MCF 10A (cell line): ENCODE measurements around the gene ZNF282. TPM values are rescaled to one million over a fixed set of nuclear protein-coding genes. Genes with fewer than 3 reads are reported as not detected.

ENCODE experiments used
- BruUV-seq: library from RNA; stranded (reverse); fragments of 400-500 nt; replicated peaks from 2 replicates; lab custom pipeline; 2021; lab: Mats Ljungman, UMichigan
- CTCF ChIA-PET: fragments of 300-600 bp; sonication (Branson Sonifier 250); formaldehyde crosslinking; extraction: SDS; loops from one replicate; lab custom pipeline; 2021; ENCODE audit warnings: antibody characterized with exemption, inconsistent platforms; lab: Yijun Ruan, JAX
- POLR2A ChIA-PET: fragments of 300-600, 350-650 bp; sonication (Branson Sonifier 250); formaldehyde crosslinking; extraction: SDS; loops from one replicate; lab custom pipeline; 2020; ENCODE audit warnings: antibody characterized with exemption, inconsistent platforms; lab: Yijun Ruan, JAX
- DNase-seq: peaks from one replicate; pipeline ENCODE4 v3.0.0-alpha.2; 2018; ENCODE audit not compliant: unreplicated experiment
- H3K27ac Mint-ChIP-seq: one replicate; pipeline ENCODE4 v1.8.0; 2022; ENCODE audit warnings: mild to moderate bottlenecking, low read depth, mixed read lengths; ENCODE audit not compliant: unreplicated experiment
- H3K27me3 Mint-ChIP-seq: one replicate; pipeline ENCODE4 v1.8.0; 2022; ENCODE audit warnings: mixed read lengths; ENCODE audit not compliant: insufficient read depth, unreplicated experiment
- H3K36me3 Mint-ChIP-seq: one replicate; pipeline ENCODE4 v1.8.0; 2022; ENCODE audit warnings: mild to moderate bottlenecking, moderate library complexity, mixed read lengths; ENCODE audit not compliant: insufficient read depth, unreplicated experiment
- H3K4me1 Mint-ChIP-seq: one replicate; pipeline ENCODE4 v1.8.0; 2022; ENCODE audit warnings: mixed read lengths; ENCODE audit not compliant: insufficient read depth, unreplicated experiment
- H3K4me3 Mint-ChIP-seq: one replicate; pipeline ENCODE4 v1.8.0; 2022; ENCODE audit warnings: mild to moderate bottlenecking, moderate library complexity, mixed read lengths; ENCODE audit not compliant: unreplicated experiment
- H3K9me3 Mint-ChIP-seq: one replicate; pipeline ENCODE4 v1.8.0; 2022; ENCODE audit warnings: mixed read lengths; ENCODE audit not compliant: unreplicated experiment
- intact Hi-C: fragments of 100-400 bp; cut with micrococcal nuclease; formaldehyde crosslinking; loops from 2 replicates; pipeline ENCODE4 v1.14.1; 2022
- total RNA-seq: library from RNA; stranded (reverse); gene quantifications from 2 replicates; pipeline ENCODE4 v1.2.3, GENCODE V29; 2022
- TF ChIP-seq, protein P1 (sequence below): fragments of 200-600 bp; IDR thresholded peaks from one replicate; pipeline ENCODE4 v1.8.0; 2022; ENCODE audit warnings: antibody characterized with exemption, mild to moderate bottlenecking; ENCODE audit not compliant: unreplicated experiment

The ZNF282 gene
- total RNA-seq, 1 experiment from 2014 or later: 43.9 TPM

DNA sequence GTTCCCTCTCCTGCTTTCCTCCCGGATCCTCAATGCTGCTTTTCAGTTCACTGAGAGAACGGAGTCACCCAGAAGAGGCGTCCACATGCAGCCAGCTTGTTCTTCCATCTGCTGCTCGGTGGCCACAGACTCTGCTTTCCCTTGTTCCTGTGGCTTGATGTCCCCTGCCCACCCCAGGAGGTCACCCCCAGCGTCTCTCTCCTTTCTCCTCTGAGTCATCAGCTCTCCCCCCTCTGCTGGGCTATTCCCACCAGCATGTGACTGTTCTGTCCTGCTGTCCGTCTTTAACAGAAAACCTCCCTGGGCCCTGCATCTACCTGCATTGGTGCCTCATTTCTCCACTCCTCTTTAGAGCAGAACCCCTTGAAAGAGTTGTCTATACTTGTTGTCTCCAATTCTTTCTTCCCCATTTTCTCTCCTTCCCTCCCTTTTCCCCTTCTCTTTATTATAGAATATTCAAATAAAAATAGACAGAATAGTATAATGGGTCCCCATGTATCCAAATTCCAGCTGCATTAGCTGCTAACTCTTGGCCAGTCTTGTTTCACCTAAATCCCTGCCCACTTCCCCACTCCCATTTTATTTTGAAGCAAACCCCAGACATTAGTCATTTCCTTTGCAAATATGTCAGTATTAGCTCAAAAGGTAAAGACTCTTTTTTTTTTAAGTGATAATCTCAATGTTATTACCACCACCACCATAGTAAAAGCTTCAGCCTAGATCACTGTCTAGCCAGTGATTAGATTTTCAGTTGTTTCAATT is 4.1 kb downstream of the ZNF282 start:
- TF ChIP-seq, protein P1, sequence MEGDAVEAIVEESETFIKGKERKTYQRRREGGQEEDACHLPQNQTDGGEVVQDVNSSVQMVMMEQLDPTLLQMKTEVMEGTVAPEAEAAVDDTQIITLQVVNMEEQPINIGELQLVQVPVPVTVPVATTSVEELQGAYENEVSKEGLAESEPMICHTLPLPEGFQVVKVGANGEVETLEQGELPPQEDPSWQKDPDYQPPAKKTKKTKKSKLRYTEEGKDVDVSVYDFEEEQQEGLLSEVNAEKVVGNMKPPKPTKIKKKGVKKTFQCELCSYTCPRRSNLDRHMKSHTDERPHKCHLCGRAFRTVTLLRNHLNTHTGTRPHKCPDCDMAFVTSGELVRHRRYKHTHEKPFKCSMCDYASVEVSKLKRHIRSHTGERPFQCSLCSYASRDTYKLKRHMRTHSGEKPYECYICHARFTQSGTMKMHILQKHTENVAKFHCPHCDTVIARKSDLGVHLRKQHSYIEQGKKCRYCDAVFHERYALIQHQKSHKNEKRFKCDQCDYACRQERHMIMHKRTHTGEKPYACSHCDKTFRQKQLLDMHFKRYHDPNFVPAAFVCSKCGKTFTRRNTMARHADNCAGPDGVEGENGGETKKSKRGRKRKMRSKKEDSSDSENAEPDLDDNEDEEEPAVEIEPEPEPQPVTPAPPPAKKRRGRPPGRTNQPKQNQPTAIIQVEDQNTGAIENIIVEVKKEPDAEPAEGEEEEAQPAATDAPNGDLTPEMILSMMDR: no peak
- CTCF ChIA-PET: interaction anchor here (0.7 to 1.3 kb wide), 6 partner anchors 9 to 209 kb away, joined by 3 to 4 read pairs (median 4); partner anchors contain the start of gene ZNF425

DNA sequence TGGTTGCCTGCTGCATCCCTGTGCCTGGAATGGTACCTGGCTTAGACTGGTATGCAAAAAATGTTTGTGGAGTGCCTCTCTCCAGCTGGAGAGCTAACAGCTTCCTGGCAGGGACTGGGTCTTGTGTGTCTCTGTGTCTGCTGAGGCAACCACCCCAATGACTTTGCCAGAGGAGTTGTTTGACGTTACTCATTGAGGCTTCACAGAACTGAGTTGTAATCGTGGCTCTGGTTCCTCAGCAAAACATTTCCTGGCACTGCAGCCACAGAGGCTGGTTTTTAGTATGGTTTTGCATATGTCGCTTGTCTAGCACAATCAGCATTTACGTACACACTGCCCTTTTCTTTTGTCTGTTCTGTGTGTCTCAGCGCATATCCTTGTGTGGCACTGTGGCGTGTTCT is 7.5 kb downstream of the ZNF282 start:
- Mint-ChIP-seq H3K36me3 (peaks cover 94% of the 10 kb centered on the region), H3K27ac (no peak overlapping the region), H3K4me1 (peaks cover 17% of the 10 kb centered on the region), H3K4me3 (no peak overlapping the region), H3K27me3 (no peaks in the 10 kb centered on the region), H3K9me3 (no peaks in the 10 kb centered on the region)
- no peak for DNase-seq
- intact Hi-C loops: no loop called here
- ChIA-PET POLR2A (no interaction called here), CTCF (no interaction called here)
- TF ChIP-seq, protein P1: no peak
- no TSS peak for BruUV-seq

More for the DNA sequence above, 4.1 kb downstream of the ZNF282 start:
- Mint-ChIP-seq H3K27me3 (no peaks in the 10 kb centered on the region), H3K27ac (no peak overlapping the region), H3K4me3 (no peak overlapping the region), H3K36me3 (peaks cover 62% of the 10 kb centered on the region), H3K9me3 (no peaks in the 10 kb centered on the region), H3K4me1 (peaks cover 20% of the 10 kb centered on the region)
- POLR2A ChIA-PET: interaction anchor here (0.6 to 0.7 kb wide), 2 partner anchors 86 to 1133 kb away, joined by 3 read pairs; no protein-coding TSS in a partner anchor
- no peak for DNase-seq
- BruUV-seq: TSS peak; percentile 1
- intact Hi-C loops: loop anchor here (5.0 kb wide), 1 partner anchor 63 kb away; the partner anchor contains the start of gene ZNF783

GRCh38 chr7:149205690-149206381 is 10.5 kb downstream of the ZNF282 start:
- no TSS peak for BruUV-seq
- Mint-ChIP-seq H3K27me3 (no peaks in the 10 kb centered on the region), H3K36me3 (peaks cover 97% of the 10 kb centered on the region), H3K27ac (no peak overlapping the region), H3K4me1 (peaks cover 6% of the 10 kb centered on the region), H3K9me3 (no peaks in the 10 kb centered on the region), H3K4me3 (no peak overlapping the region)
- TF ChIP-seq, protein P1: no peak
- no peak for DNase-seq
- ChIA-PET POLR2A (no interaction called here), CTCF (interaction anchor here (0.6 to 1.3 kb wide), 4 partner anchors 8 to 39 kb away, joined by 3 to 5 read pairs (median 3); partner anchors contain the start of gene ZNF282)
- intact Hi-C loops: no loop called here
